K562 (cell line): ENCODE results near the gene TM7SF2.

Experiments used
- EP300 ChIP-seq: IDR thresholded peaks from 2 replicates; pipeline ENCODE4 v1.6.1; 2012; ENCODE audit warnings: low read length, improper control_type of control experiment
- ETV5 ChIP-seq: sonication (generic); formaldehyde crosslinking; IDR thresholded peaks from 2 replicates; pipeline ENCODE4 v1.4.0; 2020; ENCODE audit warnings: low read depth, mild to moderate bottlenecking, missing genetic modification reagents
- HCFC1 ChIP-seq: IDR thresholded peaks from 2 replicates; pipeline ENCODE4 v1.6.1; 2012; ENCODE audit warnings: low read depth, low read length, improper control_type of control experiment
- IFI16 ChIP-seq: fragments of 250-450 bp; sonication (Bioruptor Pico); IDR thresholded peaks from 2 replicates; pipeline ENCODE4 v2.1.2; 2022; ENCODE audit warnings: mild to moderate bottlenecking, inconsistent platforms
- JUN ChIP-seq, 2 experiments: sonication (generic) in 1 of 2; formaldehyde crosslinking in 1 of 2; IDR thresholded peaks; 2 replicates each; pipeline versions ENCODE4 v1.6.1 to v1.8.0; 2012 to 2022; ENCODE audit warnings: borderline replicate concordance in 2 of 2, mild to moderate bottlenecking in 2 of 2, improper control_type of control experiment in 1 of 2, low read depth in 1 of 2, low read length in 1 of 2, missing genetic modification reagents in 1 of 2
- MEF2D ChIP-seq: conservative IDR thresholded peaks from 2 replicates; pipeline ENCODE4 v1.6.1; 2016; ENCODE audit warnings: low read depth, missing genetic modification characterization, missing compliant biosample characterization
- NFYB ChIP-seq: IDR thresholded peaks from 2 replicates; pipeline ENCODE4 v1.6.1; 2011; ENCODE audit warnings: mild to moderate bottlenecking, moderate library complexity; ENCODE audit not compliant: insufficient read length; ENCODE audit errors: extremely low read depth
- NR2C2 ChIP-seq, 2 experiments: fragments of 200-800 bp in 1 of 2; sonication (Bioruptor generic) in 1 of 2; sonication (generic) in 1 of 2; formaldehyde crosslinking in 1 of 2; IDR thresholded peaks; 2 replicates each; pipeline versions ENCODE4 v1.6.1 to v1.8.0; 2016 to 2022; ENCODE audit warnings: mild to moderate bottlenecking in 1 of 2, missing compliant biosample characterization in 1 of 2, missing genetic modification characterization in 1 of 2, missing genetic modification reagents in 1 of 2
- POLR2A ChIP-seq: fragments of 450-650 bp; conservative IDR thresholded peaks from 2 replicates; pipeline ENCODE4 v1.6.1; 2016
- POLR2AphosphoS5 ChIP-seq: IDR thresholded peaks from 2 replicates; pipeline ENCODE4 v1.6.1; 2011; ENCODE audit warnings: mild to moderate bottlenecking, low read depth, low read length, moderate library complexity; ENCODE audit not compliant: control insufficient read depth, insufficient read depth
- TF ChIP-seq, protein P1 (sequence below), 2 experiments: IDR thresholded peaks in 1 of 2; conservative IDR thresholded peaks in 1 of 2; 2 replicates each; pipeline ENCODE4 v1.6.1; 2016; ENCODE audit warnings: low read depth in 2 of 2, mild to moderate bottlenecking in 1 of 2, missing compliant biosample characterization in 1 of 2, missing genetic modification characterization in 1 of 2, moderate library complexity in 1 of 2
- TF ChIP-seq, protein P2 (sequence below), 3 experiments: IDR thresholded peaks in 2 of 3; conservative IDR thresholded peaks in 1 of 3; 2 replicates each; pipeline ENCODE4 v1.5.1; 2011 to 2012; ENCODE audit warnings: low read length in 3 of 3, mild to moderate bottlenecking in 3 of 3, control low read depth in 2 of 3, improper control_type of control experiment in 1 of 3, inconsistent platforms in 1 of 3, low read depth in 1 of 3, mixed read lengths in 1 of 3, moderate library complexity in 1 of 3; ENCODE audit not compliant: insufficient read depth in 2 of 3
- TF ChIP-seq, protein P3 (sequence below): sonication (generic); formaldehyde crosslinking; IDR thresholded peaks from 2 replicates; pipeline ENCODE4 v1.8.0; 2022; ENCODE audit warnings: missing genetic modification reagents, mild to moderate bottlenecking, moderate library complexity, borderline replicate concordance

DNA sequence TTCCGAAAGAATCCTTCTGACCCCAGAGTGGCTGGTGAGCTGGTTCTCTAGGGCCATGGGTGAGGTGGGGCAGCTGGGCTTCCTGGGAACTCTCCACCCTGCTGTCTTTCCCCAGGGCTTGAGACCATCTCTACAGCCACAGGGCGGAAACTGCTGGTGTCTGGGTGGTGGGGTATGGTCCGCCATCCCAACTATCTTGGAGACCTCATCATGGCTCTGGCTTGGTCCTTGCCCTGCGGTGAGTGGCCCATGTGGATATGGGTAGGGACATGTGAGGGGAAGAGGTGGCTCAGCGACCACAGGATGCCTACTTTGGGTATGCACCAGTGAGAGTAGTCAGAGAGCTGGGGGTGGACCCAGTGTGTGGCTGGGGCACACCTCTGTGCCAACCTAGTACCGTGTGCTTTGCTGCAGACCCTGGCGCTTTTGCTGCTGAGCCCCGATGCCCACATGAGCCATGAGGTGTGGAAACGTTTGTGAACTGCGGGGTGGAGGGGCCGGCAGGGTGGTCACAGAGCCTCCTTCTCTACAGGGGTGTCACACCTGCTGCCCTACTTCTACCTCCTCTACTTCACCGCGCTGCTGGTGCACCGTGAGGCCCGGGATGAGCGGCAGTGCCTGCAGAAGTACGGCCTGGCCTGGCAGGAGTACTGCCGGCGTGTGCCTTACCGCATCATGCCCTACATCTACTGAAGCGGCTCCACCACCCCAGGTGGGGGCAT lies 3.9 kb downstream of the TM7SF2 start:
- peak; percentile 52 for TF ChIP-seq POLR2A
- TF ChIP-seq IFI16, result no peak
- TF ChIP-seq, protein P1, sequence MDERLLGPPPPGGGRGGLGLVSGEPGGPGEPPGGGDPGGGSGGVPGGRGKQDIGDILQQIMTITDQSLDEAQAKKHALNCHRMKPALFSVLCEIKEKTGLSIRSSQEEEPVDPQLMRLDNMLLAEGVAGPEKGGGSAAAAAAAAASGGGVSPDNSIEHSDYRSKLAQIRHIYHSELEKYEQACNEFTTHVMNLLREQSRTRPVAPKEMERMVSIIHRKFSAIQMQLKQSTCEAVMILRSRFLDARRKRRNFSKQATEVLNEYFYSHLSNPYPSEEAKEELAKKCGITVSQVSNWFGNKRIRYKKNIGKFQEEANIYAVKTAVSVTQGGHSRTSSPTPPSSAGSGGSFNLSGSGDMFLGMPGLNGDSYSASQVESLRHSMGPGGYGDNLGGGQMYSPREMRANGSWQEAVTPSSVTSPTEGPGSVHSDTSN (CRISPR knock-in tag; IDR thresholded peaks at IDR 0.05; ENCODE audit: low read depth), result no peak
- TF ChIP-seq, protein P1 (tag; conservative IDR thresholded peaks at IDR 0.05; ENCODE audit: low read depth), result no peak
- TF ChIP-seq EP300, result no peak
- TF ChIP-seq, protein P2, sequence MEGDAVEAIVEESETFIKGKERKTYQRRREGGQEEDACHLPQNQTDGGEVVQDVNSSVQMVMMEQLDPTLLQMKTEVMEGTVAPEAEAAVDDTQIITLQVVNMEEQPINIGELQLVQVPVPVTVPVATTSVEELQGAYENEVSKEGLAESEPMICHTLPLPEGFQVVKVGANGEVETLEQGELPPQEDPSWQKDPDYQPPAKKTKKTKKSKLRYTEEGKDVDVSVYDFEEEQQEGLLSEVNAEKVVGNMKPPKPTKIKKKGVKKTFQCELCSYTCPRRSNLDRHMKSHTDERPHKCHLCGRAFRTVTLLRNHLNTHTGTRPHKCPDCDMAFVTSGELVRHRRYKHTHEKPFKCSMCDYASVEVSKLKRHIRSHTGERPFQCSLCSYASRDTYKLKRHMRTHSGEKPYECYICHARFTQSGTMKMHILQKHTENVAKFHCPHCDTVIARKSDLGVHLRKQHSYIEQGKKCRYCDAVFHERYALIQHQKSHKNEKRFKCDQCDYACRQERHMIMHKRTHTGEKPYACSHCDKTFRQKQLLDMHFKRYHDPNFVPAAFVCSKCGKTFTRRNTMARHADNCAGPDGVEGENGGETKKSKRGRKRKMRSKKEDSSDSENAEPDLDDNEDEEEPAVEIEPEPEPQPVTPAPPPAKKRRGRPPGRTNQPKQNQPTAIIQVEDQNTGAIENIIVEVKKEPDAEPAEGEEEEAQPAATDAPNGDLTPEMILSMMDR (IDR thresholded peaks at IDR 0.05 in 2 of 3, conservative IDR thresholded peaks at IDR 0.05 in 1 of 3; ENCODE audit: insufficient read depth in 2 of 3, low read depth in 1 of 3, low read length in 3 of 3), result no peak
- no peak for TF ChIP-seq MEF2D (tag)
- TF ChIP-seq ETV5 (CRISPR knock-in tag), result no peak
- 0 out of 2 replicates have a peak, but pooled peaks have one; percentile 16 for TF ChIP-seq POLR2AphosphoS5
- TF ChIP-seq JUN (IDR thresholded peaks at IDR 0.05; ENCODE audit: borderline replicate concordance, low read depth, low read length), result no peak
- TF ChIP-seq JUN (CRISPR knock-in tag; IDR thresholded peaks at IDR 0.05; ENCODE audit: borderline replicate concordance), result no peak
- no peak for TF ChIP-seq NFYB
- no peak for TF ChIP-seq NR2C2 (CRISPR knock-in tag; IDR thresholded peaks at IDR 0.05)
- TF ChIP-seq NR2C2 (tag; IDR thresholded peaks at IDR 0.05), result no peak
- TF ChIP-seq, protein P3, sequence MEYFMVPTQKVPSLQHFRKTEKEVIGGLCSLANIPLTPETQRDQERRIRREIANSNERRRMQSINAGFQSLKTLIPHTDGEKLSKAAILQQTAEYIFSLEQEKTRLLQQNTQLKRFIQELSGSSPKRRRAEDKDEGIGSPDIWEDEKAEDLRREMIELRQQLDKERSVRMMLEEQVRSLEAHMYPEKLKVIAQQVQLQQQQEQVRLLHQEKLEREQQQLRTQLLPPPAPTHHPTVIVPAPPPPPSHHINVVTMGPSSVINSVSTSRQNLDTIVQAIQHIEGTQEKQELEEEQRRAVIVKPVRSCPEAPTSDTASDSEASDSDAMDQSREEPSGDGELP (CRISPR knock-in tag), result no peak
- no peak for TF ChIP-seq HCFC1
